K562 (cell line): Measurements from ENCODE around the gene SMIM41. TPM values are rescaled to one million over a fixed set of nuclear protein-coding genes. Genes with fewer than 3 reads are reported as not detected.
A peak's percentile ranks its signal among the peaks of the same experiment; 100 is the strongest.

Experiments
- BHLHE40 ChIP-seq: IDR thresholded peaks from 2 replicates; pipeline ENCODE4 v1.6.1; 2011; ENCODE audit warnings: low read length, improper control_type of control experiment
- CHD7 ChIP-seq: fragments of 200-600 bp; sonication (generic); IDR thresholded peaks from one replicate; pipeline ENCODE4 v1.6.1; 2012; ENCODE audit warnings: mild to moderate bottlenecking, low read depth, low read length, inconsistent platforms
- E2F4 ChIP-seq: sonication (generic); formaldehyde crosslinking; IDR thresholded peaks from 2 replicates; pipeline ENCODE4 v1.8.0; 2022; ENCODE audit warnings: mild to moderate bottlenecking, low read depth, missing genetic modification reagents
- ERF ChIP-seq: fragments of 450-650 bp; formaldehyde crosslinking; IDR thresholded peaks from 2 replicates; pipeline ENCODE4 v1.4.0; 2020; ENCODE audit warnings: mild to moderate bottlenecking, mixed read lengths
- HDAC2 ChIP-seq: fragments of 450-650 bp; IDR thresholded peaks from 2 replicates; pipeline ENCODE4 v1.6.1; 2016; ENCODE audit warnings: mild to moderate bottlenecking
- NCOA1 ChIP-seq: fragments of 450-650 bp; IDR thresholded peaks from 2 replicates; pipeline ENCODE4 v1.6.1; 2016; ENCODE audit warnings: low read depth
- NR3C1 ChIP-seq: sonication (generic); formaldehyde crosslinking; IDR thresholded peaks from 2 replicates; pipeline ENCODE4 v1.8.1; 2022; ENCODE audit warnings: missing genetic modification reagents
- PHB ChIP-seq: fragments of 250-450 bp; sonication (Bioruptor Pico); IDR thresholded peaks from 2 replicates; pipeline ENCODE4 v1.5.0; 2021
- SREBF2 ChIP-seq: sonication (generic); formaldehyde crosslinking; IDR thresholded peaks from 2 replicates; pipeline ENCODE4 v1.4.0; 2020; ENCODE audit warnings: mild to moderate bottlenecking, missing genetic modification reagents
- TCF15 ChIP-seq: fragments of 250-450 bp; sonication (Bioruptor Pico); IDR thresholded peaks from 2 replicates; pipeline ENCODE4 v1.8.0; 2022; ENCODE audit warnings: moderate library complexity, mild to moderate bottlenecking, inconsistent platforms
- XRCC3 ChIP-seq: fragments of 450-650 bp; IDR thresholded peaks from 2 replicates; pipeline ENCODE4 v1.6.1; 2017; ENCODE audit warnings: mild to moderate bottlenecking, moderate library complexity
- ZNF274 ChIP-seq: IDR thresholded peaks from 2 replicates; pipeline ENCODE4 v1.6.1; 2011; ENCODE audit warnings: low read depth, mild to moderate bottlenecking, low read length, moderate library complexity, borderline replicate concordance
- ZNF347 ChIP-seq: fragments of 450-650 bp; formaldehyde crosslinking; IDR thresholded peaks from 2 replicates; pipeline ENCODE4 v1.4.0; 2020; ENCODE audit warnings: low read depth, mild to moderate bottlenecking, moderate library complexity
- polyA plus RNA-seq, 8 experiments: library from polyadenylated mRNA; depleted of rRNA in 4 of 8; stranded (reverse) in 5 of 8; unstranded in 3 of 8; fragments of >200 nt; fragmentation: Nextera tagmentation in 2 of 8; fragmentation: Illumina TruSeq in 1 of 8; extraction: Ambion mirVana in 2 of 8; extraction: Trizol in 1 of 8; gene quantifications; 2 replicates each; pipeline versions ENCODE4 v1.2.1 to v1.2.3, GENCODE V29; 2011 to 2014; ENCODE audit warnings: inconsistent platforms in 1 of 8, missing spikeins in 1 of 8
- total RNA-seq, 7 experiments: library from RNA; depleted of rRNA in 6 of 7; stranded (reverse); fragments of >200 nt in 6 of 7; fragmentation: Illumina TruSeq in 2 of 7; extraction: Trizol in 2 of 7; gene quantifications; 2 replicates each; pipeline versions ENCODE4 v1.2.1 to v1.2.3, GENCODE V29; 2011 to 2021; ENCODE audit warnings: low replicate concordance in 1 of 7

The SMIM41 gene
- total and polyA plus RNA-seq, 9 of the 15 experiments (the other 6 are each of a cell fraction or from before 2014, with no cell fraction given), result not detected

GRCh38 chr12:52126605-52127578, 47.4 kb downstream of the SMIM41 start (continued):
- no peak for TF ChIP-seq CHD7
- no peak for TF ChIP-seq SREBF2 (CRISPR knock-in tag)
- no peak for TF ChIP-seq BHLHE40
- no peak for TF ChIP-seq ZNF347 (CRISPR knock-in tag)
- TF ChIP-seq NR3C1, result no peak
- 0 out of 2 replicates have a peak, but pooled peaks have one; percentile 34 for TF ChIP-seq HDAC2
- TF ChIP-seq NCOA1, result no peak
- TF ChIP-seq PHB (CRISPR knock-in tag), result no peak
- no peak for TF ChIP-seq E2F4
- no peak for TF ChIP-seq ERF (CRISPR knock-in tag)
- TF ChIP-seq XRCC3, result no peak
- TF ChIP-seq TCF15 (CRISPR knock-in tag), result no peak
- no peak for TF ChIP-seq ZNF274
